ENCODE data around the gene SLC37A1. TPM values are rescaled to one million over a fixed set of nuclear protein-coding genes. Genes with fewer than 3 reads are reported as not detected.

Gene SLC37A1
- total RNA-seq = 3.9 and 4.9 TPM in 2 replicates

GRCh38 chr21:42513151-42513984, at the start of gene SLC37A1:
Gene SLC37A1 (plus strand): TSS chr21:42513852. CDS start chr21:42518455, 4,603 bp downstream.

GRCh38 chr21:42496120-42496838, 17.4 kb upstream of the SLC37A1 start, which contains the start of gene RSPH1:
Gene RSPH1 (minus strand): TSS chr21:42496224. CDS start chr21:42496186, 38 bp downstream.

Other genes starting within 250 kb of the SLC37A1 start
- gene TFF3, start 198.4 kb upstream of the SLC37A1 start, total RNA-seq = not detected in 2 replicates
- not detected in 2 replicates for gene TFF2, start 162.9 kb upstream of the SLC37A1 start, total RNA-seq
- gene TFF1, start 147.3 kb upstream of the SLC37A1 start, total RNA-seq = not detected in 2 replicates
- not detected in 2 replicates for gene TMPRSS3, start 117.8 kb upstream of the SLC37A1 start, total RNA-seq
- not detected in 2 replicates for gene UBASH3A, start 110.0 kb upstream of the SLC37A1 start, total RNA-seq
- gene RSPH1, start 17.6 kb upstream of the SLC37A1 start, total RNA-seq = 1.3 TPM in 1 of 2 replicates, not detected in the other
- 0.19 and 2.3 TPM in 2 replicates for gene PDE9A, start 139.8 kb downstream of the SLC37A1 start, total RNA-seq